GM12892 (cell line): ENCODE results near the gene RAMP2.
A peak's percentile ranks its signal among the peaks of the same experiment; 100 is the strongest.
"Not testable (repeated sequence)": the region's sequence is repeated elsewhere in the genome, so short reads cannot be mapped to it uniquely, and the experiment has no call there.

Experiments
- DNase-seq: peaks from one replicate; pipeline ENCODE4 v3.0.0; 2011; ENCODE audit not compliant: insufficient read length
- FAIRE-seq: peaks from 2 replicates; lab custom pipeline; 2011; peaks lifted over from hg19 to GRCh38; lab: Jason Lieb, UNC
- POLR2A ChIP-seq: IDR thresholded peaks from 2 replicates; pipeline ENCODE4 v1.6.1; 2011; ENCODE audit warnings: low read depth, low read length, control low read depth
- POLR2AphosphoS5 ChIP-seq: IDR thresholded peaks from 2 replicates; pipeline ENCODE4 v1.6.1; 2011; ENCODE audit warnings: low read depth, low read length, control low read depth
- TAF1 ChIP-seq: IDR thresholded peaks from 2 replicates; pipeline ENCODE4 v1.6.1; 2011; ENCODE audit warnings: low read depth, mild to moderate bottlenecking, control low read depth, low read length, borderline replicate concordance

The RAMP2 gene

GRCh38 chr17:42748908-42749798 lies 11.9 kb upstream of the RAMP2 start:
- no peak for DNase-seq
- no peak for FAIRE-seq
- TF ChIP-seq POLR2AphosphoS5 (no peak), POLR2A (no peak), TAF1 (no peak)

GRCh38 chr17:42750739-42751344 lies 10.2 kb upstream of the RAMP2 start:
- DNase-seq (no peak), FAIRE-seq (no peak)
- TF ChIP-seq POLR2AphosphoS5: no peak
- TF ChIP-seq TAF1: no peak
- TF ChIP-seq POLR2A: no peak

- DNase-seq (no peak), FAIRE-seq (no peak)
- no peak for TF ChIP-seq TAF1
- no peak for TF ChIP-seq POLR2A
- no peak for TF ChIP-seq POLR2AphosphoS5
These were observed 9.4 kb upstream of the RAMP2 start for GRCh38 chr17:42751628-42752027.

- DNase-seq (no peak), FAIRE-seq (no peak)
- no peak for TF ChIP-seq POLR2AphosphoS5
- no peak for TF ChIP-seq TAF1
- TF ChIP-seq POLR2A: no peak
These were observed 6.2 kb upstream of the RAMP2 start for GRCh38 chr17:42754782-42755181.

- FAIRE-seq (peak; percentile 89), DNase-seq (no peak)
- TF ChIP-seq POLR2AphosphoS5 (no peak), POLR2A (no peak), TAF1 (no peak)
These were observed 910 bp upstream of the RAMP2 start for GRCh38 chr17:42759982-42760651.

GRCh38 chr17:42761638-42762037 lies 611 bp downstream of the RAMP2 start:
- no peak for TF ChIP-seq POLR2AphosphoS5
- TF ChIP-seq TAF1: no peak
- no peak for TF ChIP-seq POLR2A
- FAIRE-seq: no peak

GRCh38 chr17:42766124-42766523 lies 5.1 kb downstream of the RAMP2 start:
- no peak for DNase-seq
- TF ChIP-seq TAF1: no peak
- TF ChIP-seq POLR2A: no peak
- TF ChIP-seq POLR2AphosphoS5: no peak
- no peak for FAIRE-seq

More at GRCh38 chr17:42761638-42762037, 611 bp downstream of the RAMP2 start:
- DNase-seq: no peak

GRCh38 chr17:42767512-42767911 lies 6.5 kb downstream of the RAMP2 start:
- FAIRE-seq (no peak), DNase-seq (no peak)
- TF ChIP-seq POLR2AphosphoS5: no peak

- FAIRE-seq, DNase-seq: not testable (repeated sequence)
These were observed 7.0 kb downstream of the RAMP2 start for GRCh38 chr17:42768006-42768405.

GRCh38 chr17:42769964-42770363 lies 8.9 kb downstream of the RAMP2 start:
- not testable (repeated sequence) for FAIRE-seq, DNase-seq

GRCh38 chr17:42772945-42773289 lies 11.9 kb downstream of the RAMP2 start:
- DNase-seq: no peak
- no peak for FAIRE-seq
- TF ChIP-seq POLR2AphosphoS5 (no peak), POLR2A (no peak), TAF1 (no peak)

- peak; percentile 99 for TF ChIP-seq TAF1
- peak; percentile 97 for TF ChIP-seq POLR2A
- peak; percentile 97 for TF ChIP-seq POLR2AphosphoS5
- FAIRE-seq: peak; percentile 54
These were observed 12.4 kb downstream of the RAMP2 start, which contains the start of gene VPS25 for GRCh38 chr17:42773290-42774035. Gene VPS25, plus strand, starts transcription at chr17:42773449. Its CDS starts 27 bp downstream, at chr17:42773476.

More at GRCh38 chr17:42773290-42774035, 12.4 kb downstream of the RAMP2 start, which contains the start of gene VPS25:
- peak; percentile 81 for DNase-seq
